Right lobe of liver (tissue), 6 donors: ENCODE measurements around the gene RHOH. TPM values are rescaled to one million over a fixed set of nuclear protein-coding genes. Genes with fewer than 3 reads are reported as not detected.

Experiments used
- ATAC-seq, 4 donors: fragments of 200-7000 bp; cut with Tn5 transposase; one replicate each; pipeline ENCODE4 v1.9.1; 2020; ENCODE audit warnings: mild to moderate bottlenecking in 4 of 4, moderate library complexity in 4 of 4
- DNase-seq, 3 donors: peaks; one replicate each; pipeline ENCODE4 v3.0.0-alpha.2; 2020
- H3K27ac ChIP-seq, 3 donors: fragments of 200-600 bp; one replicate each; pipeline ENCODE4 v1.8.0; 2022
- H3K27me3 ChIP-seq, 2 donors: fragments of 200-600 bp; one replicate each; pipeline ENCODE4 v1.8.0; 2022
- H3K36me3 ChIP-seq, 4 donors: fragments of 200-600 bp; sonication (generic) in 1 of 4; one replicate each; pipeline versions ENCODE4 v1.5.1 to v1.8.0; 2017 to 2022; ENCODE audit warnings: control low read depth in 1 of 4
- H3K4me1 ChIP-seq, 4 donors: fragments of 200-600 bp; sonication (generic) in 1 of 4; one replicate each; pipeline versions ENCODE4 v1.5.1 to v1.8.0; 2017 to 2022; ENCODE audit warnings: control low read depth in 1 of 4
- H3K4me3 ChIP-seq, 3 donors: fragments of 200-600 bp; one replicate each; pipeline ENCODE4 v1.8.0; 2022
- H3K9me3 ChIP-seq, 4 donors: fragments of 200-600 bp; sonication (generic) in 1 of 4; one replicate each; pipeline versions ENCODE4 v1.5.1 to v1.8.0; 2017 to 2022; ENCODE audit warnings: control low read depth in 1 of 4
- CTCF ChIP-seq, 4 donors: fragments of 200-600 bp in 3 of 4; fragments of 450-650 bp in 1 of 4; IDR thresholded peaks; one replicate each; pipeline versions ENCODE4 v1.5.1 to v1.8.0; 2016 to 2022; ENCODE audit warnings: antibody characterized with exemption in 4 of 4, mild to moderate bottlenecking in 2 of 4
- POLR2A ChIP-seq: fragments of 450-650 bp; IDR thresholded peaks from one replicate; pipeline ENCODE4 v1.6.1; 2017; ENCODE audit warnings: antibody characterized with exemption, mild to moderate bottlenecking
- WGBS: methylation state at CpG from one replicate; pipeline ENCODE4 v1.1.6; 2018; ENCODE audit warnings: low coverage, low lambda C conversion rate; ENCODE audit not compliant: insufficient coverage; ENCODE audit errors: missing lambda C conversion rate; 5-methylcytosine and 5-hydroxymethylcytosine counted together
- intact Hi-C, 2 donors: fragments of 100-400 bp; cut with DNase I; formaldehyde crosslinking; loops; one replicate each; pipeline versions ENCODE4 v1.11.2 to v1.14.1; 2022
- total RNA-seq, 6 experiments: library from RNA; depleted of rRNA in 2 of 6; stranded (reverse); fragments of >200 nt in 2 of 6; fragmentation: NEBNext Ultra II Directional in 3 of 6; extraction: Animal tissue kit (Norgen Biotek cat#: 25700) in 3 of 6; gene quantifications; one replicate each; pipeline versions ENCODE4 v1.1.0 to v1.2.4, GENCODE V29; 2016 to 2023
- donor health status: DM: no; HTN: yes; CAD: no.
- donor health status: DM: no; HTN: no; CAD: no.
- donor health status: DM: no; HTN: no; CAD: no.
- donor health status: DM: no; HTN: yes; CAD: no.
- donor health status: DM: no; HTN: yes; CAD: no.

Gene RHOH
- total RNA-seq, 6 experiments from 2014 or later: 0.25 to 1.2 (median 0.62) TPM

GRCh38 chr4:40283413-40283812 is 86.6 kb downstream of the RHOH start:
- intact Hi-C loops: no loop called here
- Histone ChIP-seq H3K27ac (no peak overlapping the region), H3K36me3 (no peaks in the 10 kb centered on the region), H3K9me3 (no peaks in the 10 kb centered on the region), H3K4me1 (no peaks in the 10 kb centered on the region), H3K4me3 (no peak overlapping the region), H3K27me3 (no peaks in the 10 kb centered on the region)
- TF ChIP-seq CTCF (IDR thresholded peaks at IDR 0.05) (no peak), POLR2A (no peak)
- WGBS: 62% methylated on average over 2 of the region's 10 CpGs
- DNase-seq: no peak
- no peak for ATAC-seq

GRCh38 chr4:40283968-40284367 is 87.1 kb downstream of the RHOH start:
- DNase-seq: no peak
- intact Hi-C loops: no loop called here
- Histone ChIP-seq H3K27ac (no peak overlapping the region), H3K27me3 (no peaks in the 10 kb centered on the region), H3K9me3 (no peaks in the 10 kb centered on the region), H3K36me3 (no peaks in the 10 kb centered on the region), H3K4me1 (no peaks in the 10 kb centered on the region), H3K4me3 (no peak overlapping the region)
- 93% methylated on average over 5 of the region's 10 CpGs for WGBS
- no peak for ATAC-seq
- TF ChIP-seq CTCF (IDR thresholded peaks at IDR 0.05): no peak
- no peak for TF ChIP-seq POLR2A

- intact Hi-C loops: no loop called here
- TF ChIP-seq POLR2A (no peak), CTCF (IDR thresholded peaks at IDR 0.05) (no peak)
- Histone ChIP-seq H3K27ac (no peak overlapping the region), H3K27me3 (no peaks in the 10 kb centered on the region), H3K4me1 (no peaks in the 10 kb centered on the region), H3K36me3 (no peaks in the 10 kb centered on the region), H3K9me3 (no peaks in the 10 kb centered on the region), H3K4me3 (no peak overlapping the region)
- DNase-seq: no peak
- WGBS: 57% methylated on average over 1 of the region's 5 CpGs
- ATAC-seq: no peak
Measured at GRCh38 chr4:40285692-40286091, 88.9 kb downstream of the RHOH start.

- WGBS: 89% methylated on average over 5 of the region's 8 CpGs
- H3K4me1 ChIP-seq: no peaks in the 10 kb centered on the region
- no peak overlapping the region for H3K27ac ChIP-seq
- no peak overlapping the region for H3K4me3 ChIP-seq
- H3K27me3 ChIP-seq: no peaks in the 10 kb centered on the region
- no peaks in the 10 kb centered on the region for H3K36me3 ChIP-seq
- DNase-seq (no peak), ATAC-seq (no peak)
- no peaks in the 10 kb centered on the region for H3K9me3 ChIP-seq
- TF ChIP-seq CTCF (IDR thresholded peaks at IDR 0.05): no peak
- TF ChIP-seq POLR2A: no peak
- intact Hi-C loops: no loop called here
Measured at GRCh38 chr4:40288566-40288965, 91.7 kb downstream of the RHOH start.
